HG02943 (cell line): Measurements from ENCODE around the gene PLD4.
"Not testable (repeated sequence)": the region's sequence is repeated elsewhere in the genome, so short reads cannot be mapped to it uniquely, and the experiment has no call there.

Experiments
- ATAC-seq: cut with Tn5 transposase; IDR thresholded peaks from one replicate; pipeline ENCODE4 v1.9.1; 2021; ENCODE audit warnings: mild to moderate bottlenecking, low read depth, moderate library complexity; ENCODE audit not compliant: unreplicated experiment

The PLD4 gene

GRCh38 chr14:104937694-104938365 is 13.2 kb downstream of the PLD4 start:
- no peak for ATAC-seq

GRCh38 chr14:104938436-104938835 is 13.8 kb downstream of the PLD4 start:
- ATAC-seq: no peak

- ATAC-seq: no peak
Observed at GRCh38 chr14:104938960-104939359, 14.3 kb downstream of the PLD4 start.

- ATAC-seq: no peak
Observed at GRCh38 chr14:104939666-104940410, 15.2 kb downstream of the PLD4 start.

- ATAC-seq: no peak
Observed at GRCh38 chr14:104940526-104941150, 16.0 kb downstream of the PLD4 start.

GRCh38 chr14:104941508-104942365 is 17.1 kb downstream of the PLD4 start:
- ATAC-seq: no peak

GRCh38 chr14:104942586-104942985 is 17.9 kb downstream of the PLD4 start:
- no peak for ATAC-seq

- not testable (repeated sequence) for ATAC-seq
Observed at GRCh38 chr14:104943216-104944015, 18.7 kb downstream of the PLD4 start.

- ATAC-seq: not testable (repeated sequence)
Observed at GRCh38 chr14:104944016-104944308, 19.3 kb downstream of the PLD4 start.

- ATAC-seq: not testable (repeated sequence)
Observed at GRCh38 chr14:104944436-104945205, 19.9 kb downstream of the PLD4 start.

- not testable (repeated sequence) for ATAC-seq
Observed at GRCh38 chr14:104945266-104945665, 20.6 kb downstream of the PLD4 start.

GRCh38 chr14:104945986-104946965 is 21.6 kb downstream of the PLD4 start:
- ATAC-seq: not testable (repeated sequence)

GRCh38 chr14:104947201-104947600 is 22.5 kb downstream of the PLD4 start:
- not testable (repeated sequence) for ATAC-seq

- not testable (repeated sequence) for ATAC-seq
Observed at GRCh38 chr14:104947881-104948735, 23.4 kb downstream of the PLD4 start.

- ATAC-seq: no peak
Observed at GRCh38 chr14:104948736-104949031, 24.0 kb downstream of the PLD4 start.

- not testable (repeated sequence) for ATAC-seq
Observed at GRCh38 chr14:104949406-104949955, 24.8 kb downstream of the PLD4 start.

- ATAC-seq: no peak
Observed at GRCh38 chr14:104950021-104950420, 25.3 kb downstream of the PLD4 start.
